Measurements from ENCODE around the gene PLCZ1.

DNA sequence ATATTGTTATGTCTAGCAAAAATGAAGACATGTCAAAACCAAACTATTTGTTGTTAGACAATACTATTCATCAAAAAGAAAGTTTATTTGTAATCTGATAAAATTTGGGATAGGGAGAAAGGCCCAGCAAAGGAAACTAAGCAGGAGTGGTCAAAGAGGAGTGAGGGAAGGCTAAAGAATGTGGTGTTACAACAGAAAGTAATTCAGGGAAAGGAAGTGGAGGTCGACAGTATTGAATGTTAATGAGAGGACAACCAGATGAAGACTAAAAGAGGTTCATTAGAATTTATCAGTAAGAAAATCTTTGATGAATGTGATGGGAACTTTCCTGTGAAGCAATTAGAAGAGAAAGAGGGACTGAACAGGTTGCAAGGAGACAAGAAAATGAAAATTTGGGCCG lies 33.9 kb downstream of the PLCZ1 start:
- TF ChIP-seq, protein P1, sequence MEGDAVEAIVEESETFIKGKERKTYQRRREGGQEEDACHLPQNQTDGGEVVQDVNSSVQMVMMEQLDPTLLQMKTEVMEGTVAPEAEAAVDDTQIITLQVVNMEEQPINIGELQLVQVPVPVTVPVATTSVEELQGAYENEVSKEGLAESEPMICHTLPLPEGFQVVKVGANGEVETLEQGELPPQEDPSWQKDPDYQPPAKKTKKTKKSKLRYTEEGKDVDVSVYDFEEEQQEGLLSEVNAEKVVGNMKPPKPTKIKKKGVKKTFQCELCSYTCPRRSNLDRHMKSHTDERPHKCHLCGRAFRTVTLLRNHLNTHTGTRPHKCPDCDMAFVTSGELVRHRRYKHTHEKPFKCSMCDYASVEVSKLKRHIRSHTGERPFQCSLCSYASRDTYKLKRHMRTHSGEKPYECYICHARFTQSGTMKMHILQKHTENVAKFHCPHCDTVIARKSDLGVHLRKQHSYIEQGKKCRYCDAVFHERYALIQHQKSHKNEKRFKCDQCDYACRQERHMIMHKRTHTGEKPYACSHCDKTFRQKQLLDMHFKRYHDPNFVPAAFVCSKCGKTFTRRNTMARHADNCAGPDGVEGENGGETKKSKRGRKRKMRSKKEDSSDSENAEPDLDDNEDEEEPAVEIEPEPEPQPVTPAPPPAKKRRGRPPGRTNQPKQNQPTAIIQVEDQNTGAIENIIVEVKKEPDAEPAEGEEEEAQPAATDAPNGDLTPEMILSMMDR (conservative IDR thresholded peaks at IDR 0.05 in 1 of 2, IDR thresholded peaks at IDR 0.05 in 1 of 2; ENCODE audit: low read depth in 1 of 2, low read length in 2 of 2), result no peak
- TF ChIP-seq EZH2 (IDR thresholded peaks at IDR 0.05; ENCODE audit: low read length, missing control alignments), result no peak

All from fibroblast of lung (primary cell).